AG08395 (cell line): ENCODE results near the gene RPS6KL1.

Experiments
- DNase-seq: peaks from one replicate; pipeline ENCODE4 v3.0.0; 2012; ENCODE audit warnings: mixed read lengths, low spot score

RPS6KL1 gene

DNA sequence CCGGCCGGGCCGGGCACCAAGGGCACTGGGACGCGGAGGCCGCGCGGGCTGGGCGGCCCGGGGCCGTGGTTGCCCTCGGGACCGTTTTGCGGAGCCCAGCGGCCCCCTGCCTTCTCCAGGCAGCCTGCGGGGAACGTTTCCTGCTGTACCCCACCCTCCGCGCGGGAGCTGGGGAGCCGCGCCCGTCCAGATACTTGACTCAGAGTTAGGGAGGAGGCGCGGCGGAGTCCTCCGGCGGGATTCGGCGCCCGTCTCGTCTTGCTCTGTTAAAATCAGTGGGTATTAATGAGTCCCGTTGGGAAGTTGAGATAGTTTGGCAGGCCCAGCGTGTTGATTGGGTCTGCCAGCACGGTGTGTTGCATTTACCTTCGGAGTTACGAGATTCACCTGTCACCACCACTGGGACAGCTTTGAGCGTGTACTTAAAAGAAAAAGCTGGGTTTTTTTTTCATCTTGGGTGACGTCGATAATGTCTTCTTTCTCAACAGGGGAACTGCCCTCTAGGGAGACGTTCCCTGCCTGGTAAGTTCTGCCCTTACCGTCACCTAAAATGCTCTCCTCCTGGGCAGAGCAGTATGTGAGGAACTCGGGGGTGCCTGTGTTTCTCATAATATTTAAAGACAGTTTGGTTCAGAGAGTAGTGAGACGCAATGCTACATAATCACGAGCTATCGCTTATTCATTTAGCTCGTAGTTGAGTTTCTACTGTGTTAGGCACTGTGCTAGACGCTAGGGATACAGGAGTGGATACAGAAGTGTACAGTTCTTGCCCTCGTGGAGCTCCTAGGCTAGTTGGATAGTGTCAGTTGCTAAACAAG is 40.7 kb downstream of the RPS6KL1 start:
- DNase-seq, result peak; percentile 40

DNA sequence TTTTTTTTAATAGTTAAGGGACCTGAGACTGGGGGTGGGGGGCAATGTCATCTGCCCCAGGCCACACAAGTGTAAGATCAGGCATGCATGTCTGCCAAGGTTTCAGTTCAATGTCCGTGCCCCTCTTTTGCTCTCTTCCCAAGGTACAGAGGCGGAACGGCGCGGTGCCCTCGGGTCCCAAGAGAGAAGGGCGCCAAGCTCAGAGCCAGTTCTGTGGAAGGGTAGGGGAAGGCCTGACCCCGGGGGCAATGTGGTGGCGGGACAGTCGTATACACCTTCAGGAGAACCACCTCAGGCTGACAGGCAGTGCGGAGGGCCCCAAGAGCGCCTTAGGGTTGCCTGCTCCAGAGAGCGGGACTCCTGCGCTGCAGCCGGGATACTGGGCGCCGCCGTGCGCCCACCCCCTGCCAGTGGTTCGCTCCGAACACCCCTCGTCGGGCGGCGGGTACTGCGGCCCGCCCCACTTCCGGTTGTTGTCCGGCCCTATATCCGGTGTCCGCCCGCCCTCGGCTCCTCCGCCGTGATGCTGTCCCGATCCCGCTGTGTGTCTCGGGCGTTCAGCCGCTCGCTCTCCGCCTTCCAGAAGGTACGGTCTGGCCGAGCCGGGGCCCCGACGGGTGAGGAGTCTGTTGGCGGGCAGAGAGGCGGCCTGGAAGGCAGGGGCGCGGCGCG is 41.5 kb downstream of the RPS6KL1 start, which contains the start of gene DLST:
TSS of gene DLST (plus strand) at position 486 of the 672 bp plus-strand sequence. CDS start at position 524, 38 bp downstream.
- DNase-seq, result peak; percentile 96

- no peak for DNase-seq
Observed at GRCh38 chr14:74879427-74880182, 43.5 kb downstream of the RPS6KL1 start.

DNA sequence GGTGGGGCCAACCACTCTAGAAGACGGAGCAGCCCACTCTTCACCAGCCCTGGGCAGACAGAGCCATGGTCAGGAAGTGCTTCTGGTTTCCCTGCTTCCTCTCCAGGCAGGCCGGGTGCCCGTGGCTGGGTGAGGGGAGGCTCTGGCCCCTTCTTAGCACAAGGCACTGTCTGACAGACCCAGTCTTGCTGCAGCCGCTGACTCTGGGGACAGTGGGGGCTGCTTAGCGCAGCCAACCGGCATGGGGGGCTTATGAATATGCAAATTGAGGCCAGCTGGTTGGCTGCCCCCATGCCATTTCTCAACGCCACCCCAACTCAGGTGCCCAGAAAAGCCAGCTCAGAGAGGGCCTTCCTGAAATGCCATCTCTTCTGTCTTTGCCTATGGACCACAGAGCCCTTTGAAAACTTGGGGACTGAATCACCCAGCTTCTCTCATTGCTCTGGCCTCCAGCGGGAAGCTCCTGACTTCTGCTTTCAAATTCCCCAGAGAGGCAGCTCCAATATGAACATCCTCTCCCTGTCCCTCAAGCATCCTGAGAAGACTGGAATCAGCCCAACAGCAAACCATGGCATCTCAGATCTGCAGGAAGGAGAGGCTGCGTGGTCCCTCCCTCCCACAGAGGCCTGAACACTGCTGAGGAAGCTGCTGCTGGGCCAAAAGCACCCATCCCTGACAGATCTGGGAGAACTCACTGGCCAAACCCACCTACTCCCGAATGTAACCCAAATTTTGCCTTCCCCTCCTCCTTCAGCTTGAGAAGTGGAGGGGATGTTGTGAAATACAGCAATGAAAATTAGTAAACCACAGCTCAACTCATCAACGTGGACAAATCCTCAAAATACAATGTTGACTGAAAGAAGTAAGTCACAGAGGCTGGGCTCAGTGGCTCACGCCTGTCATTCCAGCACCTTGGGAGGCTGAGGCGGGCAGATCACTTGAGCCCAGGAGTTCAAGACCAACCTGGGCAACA is 46.8 kb downstream of the RPS6KL1 start, which contains the start of gene PROX2:
TSS of gene PROX2 (minus strand) at position 205 of the 973 bp plus-strand sequence. CDS start 12,311 bp downstream, outside the sequence.
- no peak for DNase-seq

- DNase-seq, result no peak
Observed at GRCh38 chr14:74875204-74875603, 47.9 kb downstream of the RPS6KL1 start.

DNA sequence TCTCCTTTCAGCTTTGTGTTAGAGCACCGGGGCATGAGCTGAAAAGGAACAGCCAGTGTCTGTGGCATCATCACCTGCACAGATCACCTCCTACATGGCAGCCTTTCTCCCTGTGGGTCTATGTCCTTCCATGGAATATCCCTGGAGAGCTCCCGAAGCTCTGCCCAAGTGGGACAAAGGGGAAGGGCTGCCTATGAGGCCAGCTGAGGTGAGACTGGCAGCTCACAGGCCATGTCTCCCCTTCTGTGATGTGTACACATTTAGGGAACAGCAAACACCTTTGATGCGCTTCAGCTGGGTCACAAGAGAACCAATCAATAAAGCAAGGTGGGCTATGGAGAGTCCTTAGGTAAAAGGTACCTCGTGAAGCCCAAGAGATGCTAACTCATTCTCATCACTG is 51.2 kb downstream of the RPS6KL1 start:
- DNase-seq, result no peak

- DNase-seq, result no peak
Observed at GRCh38 chr14:74868739-74869138, 54.3 kb downstream of the RPS6KL1 start.

DNA sequence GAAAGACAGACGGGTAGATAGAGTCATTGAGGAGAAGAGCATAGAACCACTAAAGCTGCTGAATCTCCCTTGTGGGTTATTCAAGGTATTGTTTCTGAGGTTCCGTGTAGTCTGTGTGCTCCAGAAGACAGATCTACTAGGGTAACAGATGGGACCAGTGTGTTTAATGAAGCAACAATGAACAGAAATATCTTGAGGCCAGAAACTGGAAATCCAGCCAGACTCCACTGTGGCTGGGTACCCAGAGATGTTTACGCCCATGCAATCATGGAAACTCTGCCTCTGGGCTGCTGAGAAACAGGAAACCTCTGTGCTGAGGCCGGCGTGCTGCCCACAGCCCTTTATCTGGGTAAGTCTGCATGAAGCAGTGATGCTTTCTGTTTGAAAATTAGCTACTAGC is 55.4 kb downstream of the RPS6KL1 start:
- DNase-seq, result peak; percentile 85

- no peak for DNase-seq
Observed at GRCh38 chr14:74866708-74867389, 56.2 kb downstream of the RPS6KL1 start.

DNA sequence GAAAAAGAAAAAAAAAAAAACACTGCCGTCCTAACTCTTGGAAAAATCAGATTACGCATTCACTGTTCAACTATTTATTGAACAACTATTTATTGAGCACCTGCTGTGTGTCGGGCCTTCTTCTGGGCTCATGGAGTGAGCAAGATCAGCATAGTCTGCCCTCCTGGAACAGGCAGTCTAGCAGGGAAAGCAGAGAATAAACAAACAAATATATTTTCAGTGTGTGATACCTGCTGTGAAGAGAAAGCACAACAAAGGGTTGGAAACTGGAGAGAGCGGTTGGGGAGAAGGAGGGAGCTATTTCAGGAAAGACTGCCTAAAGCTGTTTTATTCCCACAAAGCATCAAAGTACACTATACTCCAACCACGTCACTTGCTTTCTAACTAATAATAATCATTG is 57.9 kb downstream of the RPS6KL1 start:
- DNase-seq, result no peak

GRCh38 chr14:74864198-74864597 is 58.9 kb downstream of the RPS6KL1 start:
- no peak for DNase-seq

GRCh38 chr14:74863274-74863673 is 59.8 kb downstream of the RPS6KL1 start:
- no peak for DNase-seq

DNA sequence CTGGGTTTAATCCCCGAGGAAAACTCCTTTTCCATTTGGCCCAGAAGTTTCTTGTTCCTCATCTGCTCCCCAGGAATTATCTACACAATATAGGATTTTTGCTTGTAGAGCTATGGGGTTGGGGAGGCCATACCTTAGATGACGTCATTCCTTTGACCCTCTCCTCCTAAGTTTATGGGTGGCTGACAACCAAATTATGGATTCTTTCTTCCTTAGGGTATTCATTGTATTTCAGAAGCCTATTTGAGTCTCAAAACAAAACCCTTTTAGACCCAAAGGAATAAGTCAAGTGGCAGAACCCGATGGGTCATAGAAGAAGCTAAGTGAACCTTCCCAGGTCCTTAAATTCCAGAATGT is 61.3 kb downstream of the RPS6KL1 start:
- no peak for DNase-seq

GRCh38 chr14:74860899-74861733 is 61.9 kb downstream of the RPS6KL1 start:
- peak; percentile 84 for DNase-seq

DNA sequence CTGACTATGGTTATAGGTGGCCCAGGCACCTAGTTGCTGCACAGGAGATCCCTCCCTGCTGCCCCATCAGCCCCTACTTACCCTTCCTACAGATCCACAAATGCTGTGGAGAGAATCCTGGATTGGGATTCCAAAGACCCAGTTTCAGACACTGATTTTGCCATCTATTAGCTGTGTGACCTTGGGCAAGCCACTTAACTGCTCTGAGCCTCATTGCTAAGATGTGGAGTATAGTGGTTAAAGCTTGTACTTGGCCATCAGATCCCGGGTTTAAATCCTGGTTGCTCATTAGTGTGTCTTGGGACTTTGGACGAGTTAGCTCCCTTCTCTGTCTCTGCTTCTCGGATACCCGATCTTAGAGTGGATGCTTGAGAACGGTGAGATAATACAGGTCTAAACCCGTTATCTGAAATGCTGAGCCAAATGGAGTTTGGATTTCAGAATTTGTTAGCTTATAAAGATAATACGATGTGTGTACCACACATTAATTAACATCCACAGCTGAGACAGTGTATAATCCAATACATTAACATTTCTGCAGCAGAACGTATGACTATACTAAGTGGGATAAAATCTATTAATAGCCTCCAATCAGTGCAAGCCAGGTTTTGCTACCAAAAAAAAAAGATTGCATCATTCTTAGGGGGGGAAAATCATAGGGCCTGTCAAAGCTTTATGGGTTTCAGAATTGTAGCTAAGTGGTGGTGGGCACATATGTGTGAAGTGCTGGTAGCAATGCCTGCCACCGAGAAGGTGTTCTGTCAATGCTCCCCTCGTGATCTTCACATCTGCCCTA is 63.1 kb downstream of the RPS6KL1 start:
- no peak for DNase-seq

DNA sequence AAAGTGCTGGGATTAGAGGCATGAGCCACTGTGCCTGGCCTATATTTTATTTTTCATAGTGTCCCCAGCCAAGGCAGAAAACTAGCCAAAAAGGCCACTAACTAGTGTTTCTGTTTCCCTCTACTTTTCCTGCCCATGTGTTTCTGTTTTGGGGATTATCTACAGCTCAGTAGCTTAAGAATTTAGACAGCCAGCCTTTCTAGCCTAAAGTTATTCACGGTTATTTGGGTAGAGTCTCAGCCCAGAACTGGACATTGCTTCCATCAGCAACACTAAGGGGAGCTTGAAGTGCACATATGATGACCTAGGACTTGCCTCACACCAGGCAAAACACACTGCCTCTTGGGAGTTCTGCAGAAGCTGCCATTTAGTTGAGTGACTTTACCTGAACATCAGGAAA is 65.0 kb downstream of the RPS6KL1 start:
- peak; percentile 64 for DNase-seq

- DNase-seq, result no peak
Observed at GRCh38 chr14:74856366-74856765, 66.7 kb downstream of the RPS6KL1 start.

DNA sequence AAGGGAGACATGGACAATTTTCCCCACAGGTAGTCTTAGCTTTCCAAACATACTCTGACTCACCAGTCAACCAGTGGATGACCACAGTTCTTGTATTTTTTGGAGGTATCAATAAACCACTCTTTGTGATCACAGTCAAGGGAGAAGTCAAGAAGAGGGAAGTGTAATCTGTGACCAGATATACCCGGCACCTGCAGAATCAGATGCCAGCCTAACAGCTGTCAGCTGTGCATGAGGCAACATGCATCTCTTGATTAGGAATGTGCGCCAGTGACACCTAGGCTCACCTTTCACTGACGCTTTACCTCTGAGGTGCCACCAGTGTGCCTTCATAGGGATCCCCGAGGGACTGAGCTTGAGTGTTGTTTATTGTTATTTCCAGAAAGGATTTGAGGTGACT is 67.1 kb downstream of the RPS6KL1 start:
- DNase-seq, result no peak

GRCh38 chr14:74855021-74855420 is 68.0 kb downstream of the RPS6KL1 start:
- no peak for DNase-seq
